Measurements from ENCODE around the gene APOC1.
A peak's percentile ranks its signal among the peaks of the same experiment; 100 is the strongest.
"Not testable (repeated sequence)": the region's sequence is repeated elsewhere in the genome, so short reads cannot be mapped to it uniquely, and the experiment has no call there.

APOC1 gene

GRCh38 chr19:44914433-44915206 is at the start of gene APOC1:
Gene APOC1 (plus strand): TSS chr19:44914608. CDS start chr19:44914892, 284 bp downstream.
- not testable (repeated sequence) for H3K36me3 ChIP-seq (ENCODE audit: insufficient read depth, low read length); H3K9me3 ChIP-seq (ENCODE audit: low read depth, low read length); H3K27ac ChIP-seq
- DNase-seq (ENCODE audit: low read depth, low spot score) = peak; percentile 51
- peak within 1 kb of the TSS; percentile 71 for H3K9ac ChIP-seq (ENCODE audit: insufficient read length)
- H3K4me3 ChIP-seq = peak within 1 kb of the TSS; percentile 71

GRCh38 chr19:44865196-44865767 is 49.1 kb upstream of the APOC1 start:
- no peak overlapping the region for H3K9ac ChIP-seq (ENCODE audit: insufficient read length)
- H3K36me3 ChIP-seq (ENCODE audit: insufficient read depth, low read length) = no peaks in the 10 kb centered on the region; the same call in 1 of the 2 replicates
- H3K27ac ChIP-seq = no peak overlapping the region
- no peak overlapping the region for H3K4me3 ChIP-seq
- DNase-seq (ENCODE audit: low read depth, low spot score) = no peak
- TF ChIP-seq FOXP2 (optimal IDR thresholded peaks at IDR 0.05; ENCODE audit: control extremely low read depth, extremely low read length, insufficient read depth) (no peak), EZH2 (IDR thresholded peaks at IDR 0.05) (no peak), POLR2AphosphoS5 (IDR thresholded peaks at IDR 0.05; ENCODE audit: borderline replicate concordance, low read depth, low read length) (no peak)
- no peaks in the 10 kb centered on the region for H3K9me3 ChIP-seq (ENCODE audit: low read depth, low read length)

- Histone ChIP-seq H3K4me3 (no peak overlapping the region), H3K36me3 (ENCODE audit: insufficient read depth, low read length) (no peaks in the 10 kb centered on the region; the same call in 1 of the 2 replicates), H3K9me3 (ENCODE audit: low read depth, low read length) (no peaks in the 10 kb centered on the region), H3K9ac (ENCODE audit: insufficient read length) (no peak overlapping the region), H3K27ac (no peak overlapping the region)
- no peak for TF ChIP-seq FOXP2 (optimal IDR thresholded peaks at IDR 0.05; ENCODE audit: control extremely low read depth, extremely low read length, insufficient read depth)
- TF ChIP-seq EZH2 (IDR thresholded peaks at IDR 0.05) = no peak
- no peak for TF ChIP-seq POLR2AphosphoS5 (IDR thresholded peaks at IDR 0.05; ENCODE audit: borderline replicate concordance, low read depth, low read length)
- no peak for DNase-seq (ENCODE audit: low read depth, low spot score)
Observed at GRCh38 chr19:44866664-44867063, 47.7 kb upstream of the APOC1 start.

GRCh38 chr19:44867578-44867977 is 46.8 kb upstream of the APOC1 start:
- H3K27ac ChIP-seq = no peak overlapping the region
- DNase-seq (ENCODE audit: low read depth, low spot score) = no peak
- no peak overlapping the region for H3K4me3 ChIP-seq
- no peak overlapping the region for H3K9ac ChIP-seq (ENCODE audit: insufficient read length)
- TF ChIP-seq POLR2AphosphoS5 (IDR thresholded peaks at IDR 0.05; ENCODE audit: borderline replicate concordance, low read depth, low read length) (no peak), FOXP2 (optimal IDR thresholded peaks at IDR 0.05; ENCODE audit: control extremely low read depth, extremely low read length, insufficient read depth) (no peak), EZH2 (IDR thresholded peaks at IDR 0.05) (no peak)
- no peaks in the 10 kb centered on the region for H3K9me3 ChIP-seq (ENCODE audit: low read depth, low read length)
- peaks cover 3% of the 10 kb centered on the region for H3K36me3 ChIP-seq (ENCODE audit: insufficient read depth, low read length)

- no peak for DNase-seq (ENCODE audit: low read depth, low spot score)
- Histone ChIP-seq H3K36me3 (ENCODE audit: insufficient read depth, low read length) (peaks cover 10% of the 10 kb centered on the region), H3K27ac (no peak overlapping the region), H3K9me3 (ENCODE audit: low read depth, low read length) (no peaks in the 10 kb centered on the region), H3K4me3 (no peak overlapping the region), H3K9ac (ENCODE audit: insufficient read length) (no peak overlapping the region)
- TF ChIP-seq EZH2 (IDR thresholded peaks at IDR 0.05) (no peak), POLR2AphosphoS5 (IDR thresholded peaks at IDR 0.05; ENCODE audit: borderline replicate concordance, low read depth, low read length) (no peak), FOXP2 (optimal IDR thresholded peaks at IDR 0.05; ENCODE audit: control extremely low read depth, extremely low read length, insufficient read depth) (no peak)
Observed at GRCh38 chr19:44869733-44870470, 44.5 kb upstream of the APOC1 start.

GRCh38 chr19:44871809-44872208 is 42.6 kb upstream of the APOC1 start:
- H3K36me3 ChIP-seq (ENCODE audit: insufficient read depth, low read length) = peaks cover 20% of the 10 kb centered on the region

GRCh38 chr19:44872661-44873060 is 41.7 kb upstream of the APOC1 start:
- no peak for DNase-seq (ENCODE audit: low read depth, low spot score)
- no peak overlapping the region for H3K4me3 ChIP-seq
- no peak overlapping the region for H3K9ac ChIP-seq (ENCODE audit: insufficient read length)
- no peak for TF ChIP-seq EZH2 (IDR thresholded peaks at IDR 0.05)
- H3K9me3 ChIP-seq (ENCODE audit: low read depth, low read length) = no peaks in the 10 kb centered on the region
- H3K27ac ChIP-seq = no peak overlapping the region
- peaks cover 20% of the 10 kb centered on the region for H3K36me3 ChIP-seq (ENCODE audit: insufficient read depth, low read length)

More at GRCh38 chr19:44871809-44872208, 42.6 kb upstream of the APOC1 start:
- TF ChIP-seq EZH2 (IDR thresholded peaks at IDR 0.05) = no peak
- no peak for TF ChIP-seq FOXP2 (optimal IDR thresholded peaks at IDR 0.05; ENCODE audit: control extremely low read depth, extremely low read length, insufficient read depth)
- TF ChIP-seq POLR2AphosphoS5 (IDR thresholded peaks at IDR 0.05; ENCODE audit: borderline replicate concordance, low read depth, low read length) = no peak
- Histone ChIP-seq H3K27ac (no peak overlapping the region), H3K9me3 (ENCODE audit: low read depth, low read length) (no peaks in the 10 kb centered on the region), H3K9ac (ENCODE audit: insufficient read length) (no peak overlapping the region), H3K4me3 (no peak overlapping the region)
- no peak for DNase-seq (ENCODE audit: low read depth, low spot score)

- TF ChIP-seq EZH2 (IDR thresholded peaks at IDR 0.05) = no peak
- TF ChIP-seq FOXP2 (optimal IDR thresholded peaks at IDR 0.05; ENCODE audit: control extremely low read depth, extremely low read length, insufficient read depth) = no peak
- TF ChIP-seq POLR2AphosphoS5 (IDR thresholded peaks at IDR 0.05; ENCODE audit: borderline replicate concordance, low read depth, low read length) = no peak
- DNase-seq (ENCODE audit: low read depth, low spot score) = no peak
- Histone ChIP-seq H3K4me3 (no peak overlapping the region), H3K27ac (no peak overlapping the region), H3K9ac (ENCODE audit: insufficient read length) (no peak overlapping the region), H3K36me3 (ENCODE audit: insufficient read depth, low read length) (peaks cover 20% of the 10 kb centered on the region), H3K9me3 (ENCODE audit: low read depth, low read length) (no peaks in the 10 kb centered on the region)
Observed at GRCh38 chr19:44874317-44874716, 40.1 kb upstream of the APOC1 start.
